ENCODE data around the gene SHISA6. TPM values are rescaled to one million over a fixed set of nuclear protein-coding genes. Genes with fewer than 3 reads are reported as not detected.

Gene SHISA6
- total RNA-seq, 2 experiments from 2014 or later = not detected

DNA sequence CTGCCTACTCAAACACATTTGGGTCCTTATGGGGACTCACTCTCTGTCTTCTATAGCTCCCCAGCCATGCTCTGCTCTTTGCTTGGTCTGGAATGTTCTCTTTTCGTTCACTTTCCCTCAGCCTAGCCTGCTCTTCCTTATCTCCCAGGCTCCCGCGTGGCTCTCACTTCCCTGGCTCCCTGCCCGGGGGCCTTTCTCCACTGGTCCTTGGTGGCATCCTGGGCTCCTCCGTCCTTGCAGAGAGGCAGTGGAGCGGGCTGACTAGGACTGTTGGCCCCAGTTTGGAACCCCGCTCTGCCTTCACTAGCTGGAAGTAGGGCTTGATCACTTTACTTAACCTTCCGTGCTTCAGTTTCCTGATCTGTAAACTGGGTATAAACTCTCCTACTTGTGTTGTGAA, 31.2 kb downstream of the SHISA6 start:
- H3K4me2 ChIP-seq (ENCODE audit: low read length) = no peak overlapping the region
- no peaks in the 10 kb centered on the region for H3K9me3 ChIP-seq (ENCODE audit: low read length)
- no peaks in the 10 kb centered on the region for H3K9me2 ChIP-seq (ENCODE audit: insufficient read depth, low read length)
- intact Hi-C loops (cut with micrococcal nuclease; ENCODE audit: unreplicated experiment) = no loop called here
- ChIA-PET CTCF (ENCODE audit: unreplicated experiment) (interaction anchor here (0.6 kb wide), 1 partner anchor 29 kb away, joined by 3 read pairs; no protein-coding TSS in a partner anchor), POLR2A (no interaction called here)
- no peak overlapping the region for H2AFZ ChIP-seq (ENCODE audit: low read length)
- no TSS peak for BruUV-seq (replicated peaks)
- H3K27ac ChIP-seq (ENCODE audit: low read depth, low read length, poor library complexity, severe bottlenecking) = no peak overlapping the region
- DNase-seq (ENCODE audit: low spot score) = no peak
- H4K20me1 ChIP-seq (ENCODE audit: insufficient read depth, low read length) = no peaks in the 10 kb centered on the region
- H3K36me3 ChIP-seq (ENCODE audit: insufficient read depth, low read length) = no peaks in the 10 kb centered on the region
- TF ChIP-seq, protein P1, sequence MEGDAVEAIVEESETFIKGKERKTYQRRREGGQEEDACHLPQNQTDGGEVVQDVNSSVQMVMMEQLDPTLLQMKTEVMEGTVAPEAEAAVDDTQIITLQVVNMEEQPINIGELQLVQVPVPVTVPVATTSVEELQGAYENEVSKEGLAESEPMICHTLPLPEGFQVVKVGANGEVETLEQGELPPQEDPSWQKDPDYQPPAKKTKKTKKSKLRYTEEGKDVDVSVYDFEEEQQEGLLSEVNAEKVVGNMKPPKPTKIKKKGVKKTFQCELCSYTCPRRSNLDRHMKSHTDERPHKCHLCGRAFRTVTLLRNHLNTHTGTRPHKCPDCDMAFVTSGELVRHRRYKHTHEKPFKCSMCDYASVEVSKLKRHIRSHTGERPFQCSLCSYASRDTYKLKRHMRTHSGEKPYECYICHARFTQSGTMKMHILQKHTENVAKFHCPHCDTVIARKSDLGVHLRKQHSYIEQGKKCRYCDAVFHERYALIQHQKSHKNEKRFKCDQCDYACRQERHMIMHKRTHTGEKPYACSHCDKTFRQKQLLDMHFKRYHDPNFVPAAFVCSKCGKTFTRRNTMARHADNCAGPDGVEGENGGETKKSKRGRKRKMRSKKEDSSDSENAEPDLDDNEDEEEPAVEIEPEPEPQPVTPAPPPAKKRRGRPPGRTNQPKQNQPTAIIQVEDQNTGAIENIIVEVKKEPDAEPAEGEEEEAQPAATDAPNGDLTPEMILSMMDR (conservative IDR thresholded peaks at IDR 0.05; ENCODE audit: low read length) = no peak
- no peak for TF ChIP-seq EZH2phosphoT487 (IDR thresholded peaks at IDR 0.05; ENCODE audit: borderline replicate concordance, low read depth, low read length)
- H3K79me2 ChIP-seq (ENCODE audit: insufficient read depth, low read depth, low read length) = no peaks in the 10 kb centered on the region
- H3K4me3 ChIP-seq (ENCODE audit: low read depth, low read length, poor library complexity, severe bottlenecking) = no peak overlapping the region
- H3K4me1 ChIP-seq (ENCODE audit: insufficient read depth, low read length, poor library complexity, severe bottlenecking) = no peaks in the 10 kb centered on the region

DNA sequence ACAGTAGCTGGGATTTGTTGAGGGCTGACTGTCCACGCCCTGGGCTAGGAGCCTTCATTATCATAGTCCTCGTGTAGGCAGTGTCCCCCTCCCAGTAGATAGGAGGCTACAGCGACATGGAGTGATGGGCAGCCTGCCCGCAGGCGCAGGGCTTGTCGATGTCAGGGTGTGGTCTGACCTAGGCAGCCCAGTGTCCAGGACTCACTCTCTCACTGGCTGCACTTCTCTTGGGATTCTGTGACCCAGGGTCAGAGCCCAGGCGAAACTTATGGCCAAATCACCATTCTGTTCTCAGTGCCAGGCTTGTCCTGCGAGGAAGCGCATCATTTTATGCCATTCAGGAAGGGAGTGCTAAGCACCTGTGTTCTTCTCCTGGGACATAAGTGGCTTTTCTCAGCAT, 32.6 kb downstream of the SHISA6 start:
- no TSS peak for BruUV-seq (replicated peaks)
- TF ChIP-seq, protein P1 (conservative IDR thresholded peaks at IDR 0.05; ENCODE audit: low read length) = no peak
- no peak for TF ChIP-seq EZH2phosphoT487 (IDR thresholded peaks at IDR 0.05; ENCODE audit: borderline replicate concordance, low read depth, low read length)
- H3K79me2 ChIP-seq (ENCODE audit: insufficient read depth, low read depth, low read length) = no peaks in the 10 kb centered on the region
- CTCF ChIA-PET (ENCODE audit: unreplicated experiment) = no interaction called here
- H3K27ac ChIP-seq (ENCODE audit: low read depth, low read length, poor library complexity, severe bottlenecking) = no peak overlapping the region
- H2AFZ ChIP-seq (ENCODE audit: low read length) = no peak overlapping the region
- H3K9me3 ChIP-seq (ENCODE audit: low read length) = no peaks in the 10 kb centered on the region
- H3K4me1 ChIP-seq (ENCODE audit: insufficient read depth, low read length, poor library complexity, severe bottlenecking) = no peaks in the 10 kb centered on the region
- no peaks in the 10 kb centered on the region for H3K9me2 ChIP-seq (ENCODE audit: insufficient read depth, low read length)
- H3K4me3 ChIP-seq (ENCODE audit: low read depth, low read length, poor library complexity, severe bottlenecking) = no peak overlapping the region
- POLR2A ChIA-PET = no interaction called here
- no peak overlapping the region for H3K4me2 ChIP-seq (ENCODE audit: low read length)
- H4K20me1 ChIP-seq (ENCODE audit: insufficient read depth, low read length) = no peaks in the 10 kb centered on the region
- intact Hi-C loops (cut with micrococcal nuclease; ENCODE audit: unreplicated experiment) = no loop called here
- no peak for DNase-seq (ENCODE audit: low spot score)
- H3K36me3 ChIP-seq (ENCODE audit: insufficient read depth, low read length) = no peaks in the 10 kb centered on the region

DNA sequence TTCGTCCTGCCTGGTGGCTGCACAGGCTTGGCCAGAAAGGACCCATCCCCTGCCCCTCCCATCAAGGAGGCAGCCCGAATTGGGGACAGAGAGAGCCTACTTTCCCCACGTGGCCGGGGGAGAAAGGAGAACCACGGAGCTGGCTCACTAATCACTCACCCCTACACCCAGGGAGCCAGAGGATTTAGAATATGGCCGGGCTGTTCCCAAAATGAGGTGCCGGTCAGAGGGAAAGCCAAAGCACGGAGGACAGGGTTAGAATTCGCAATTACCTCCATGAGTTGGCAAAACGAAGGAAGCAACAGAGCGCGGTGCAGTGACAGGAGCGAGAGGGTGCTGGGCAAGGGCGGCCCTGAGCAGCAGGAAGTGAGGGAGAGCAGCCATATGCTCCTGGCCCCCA, 33.1 kb downstream of the SHISA6 start:
- no peaks in the 10 kb centered on the region for H3K4me1 ChIP-seq (ENCODE audit: insufficient read depth, low read length, poor library complexity, severe bottlenecking)
- H3K36me3 ChIP-seq (ENCODE audit: insufficient read depth, low read length) = no peaks in the 10 kb centered on the region
- no peaks in the 10 kb centered on the region for H3K9me2 ChIP-seq (ENCODE audit: insufficient read depth, low read length)
- BruUV-seq (replicated peaks) = no TSS peak
- no peak overlapping the region for H3K27ac ChIP-seq (ENCODE audit: low read depth, low read length, poor library complexity, severe bottlenecking)
- no peak overlapping the region for H3K4me3 ChIP-seq (ENCODE audit: low read depth, low read length, poor library complexity, severe bottlenecking)
- intact Hi-C loops (cut with micrococcal nuclease; ENCODE audit: unreplicated experiment) = no loop called here
- H2AFZ ChIP-seq (ENCODE audit: low read length) = no peak overlapping the region
- H3K79me2 ChIP-seq (ENCODE audit: insufficient read depth, low read depth, low read length) = no peaks in the 10 kb centered on the region
- POLR2A ChIA-PET = no interaction called here
- no peak for DNase-seq (ENCODE audit: low spot score)
- H3K4me2 ChIP-seq (ENCODE audit: low read length) = no peak overlapping the region
- CTCF ChIA-PET (ENCODE audit: unreplicated experiment) = interaction anchor here (0.7 kb wide), 1 partner anchor 732 kb away, joined by 4 read pairs; no protein-coding TSS in a partner anchor
- no peak for TF ChIP-seq EZH2phosphoT487 (IDR thresholded peaks at IDR 0.05; ENCODE audit: borderline replicate concordance, low read depth, low read length)
- H3K9me3 ChIP-seq (ENCODE audit: low read length) = no peaks in the 10 kb centered on the region
- H4K20me1 ChIP-seq (ENCODE audit: insufficient read depth, low read length) = no peaks in the 10 kb centered on the region
